Ovary (tissue), 9 donors: Measurements from ENCODE around the gene MLPH. TPM values are rescaled to one million over a fixed set of nuclear protein-coding genes. Genes with fewer than 3 reads are reported as not detected.
A peak's percentile ranks its signal among the peaks of the same experiment; 100 is the strongest.

Source experiments
- DNase-seq, 5 donors: peaks; one replicate each; pipeline ENCODE4 v3.0.0-alpha.2; 2019 to 2020
- H3K27ac ChIP-seq, 2 donors: fragments of 200-600 bp; one replicate each; pipeline versions ENCODE4 v1.5.1 to v1.8.0; 2019 to 2022
- H3K27me3 ChIP-seq: fragments of 200-600 bp; one replicate; pipeline ENCODE4 v1.8.0; 2022
- H3K36me3 ChIP-seq: fragments of 200-600 bp; sonication (generic); one replicate; pipeline ENCODE4 v1.5.1; 2019
- H3K4me1 ChIP-seq: one replicate; pipeline ENCODE4 v1.8.1; 2013; ENCODE audit warnings: mild to moderate bottlenecking, moderate library complexity; ENCODE audit not compliant: insufficient read depth
- H3K4me3 ChIP-seq: fragments of 200-600 bp; sonication (generic); one replicate; pipeline ENCODE4 v1.5.1; 2017
- H3K9me3 ChIP-seq, 2 donors: fragments of 200-600 bp in 1 of 2; sonication (generic) in 1 of 2; one replicate each; pipeline versions ENCODE4 v1.5.1 to v1.8.1; 2013 to 2019; ENCODE audit warnings: mild to moderate bottlenecking in 1 of 2, moderate library complexity in 1 of 2
- CTCF ChIP-seq, 3 donors: fragments of 450-650 bp in 2 of 3; fragments of 200-600 bp in 1 of 3; IDR thresholded peaks; one replicate each; pipeline versions ENCODE4 v1.5.1 to v1.8.0; 2016 to 2022; ENCODE audit warnings: antibody characterized with exemption in 3 of 3, mild to moderate bottlenecking in 1 of 3
- EP300 ChIP-seq: sonication (generic); formaldehyde crosslinking; IDR thresholded peaks from one replicate; pipeline ENCODE4 v1.6.1; 2017; ENCODE audit warnings: antibody characterized with exemption
- POLR2A ChIP-seq: fragments of 450-650 bp; IDR thresholded peaks from one replicate; pipeline ENCODE4 v1.6.1; 2017; ENCODE audit warnings: antibody characterized with exemption, mild to moderate bottlenecking, moderate library complexity
- WGBS, 3 donors: extraction: QIAGEN DNeasy Blood & Tissue Kit in 1 of 3; methylation state at CpG; one replicate each; pipeline versions ENCODE4 v1.1.5 to v1.1.7; 2013 to 2017; 5-methylcytosine and 5-hydroxymethylcytosine counted together
- intact Hi-C, 4 donors: fragments of 100-400 bp; cut with DNase I; formaldehyde crosslinking; loops; one replicate each; pipeline versions ENCODE4 v1.11.0 to v1.15.1; 2022 to 2023
- microRNA-seq, 3 donors: library from miRNA; unstranded; fragments of <30 nt; microRNA quantifications; one replicate each; pipeline versions ENCODE4 to v1.2.0, GENCODE V29; 2019 to 2020
- polyA plus RNA-seq, 2 donors: library from polyadenylated mRNA; stranded (reverse); fragments of 200-250 nt in 1 of 2; fragments of 350-450 nt in 1 of 2; fragmentation: Illumina TruSeq in 1 of 2; extraction: RNeasy Lipid Tissue Mini Kit (QIAGEN cat#74804) in 1 of 2; gene quantifications; one replicate each; pipeline ENCODE4 v1.2.3, GENCODE V29; 2013 to 2014
- small RNA-seq: library from RNA; depleted of rRNA; stranded (forward); fragments of <200 nt; gene quantifications from one replicate; pipeline ENCODE3, GENCODE V24; 2016
- total RNA-seq, 7 donors: library from RNA; depleted of rRNA in 2 of 7; stranded (reverse); fragments of >200 nt in 2 of 7; fragmentation: NEBNext Ultra II Directional in 3 of 7; extraction: Animal tissue kit (Norgen Biotek cat#: 25700) in 3 of 7; gene quantifications; one replicate each; pipeline versions ENCODE4 v1.1.0 to v1.2.4, GENCODE V29; 2016 to 2023
- donor health status: DM: no; HTN: no; CAD: no; lungs with moderate emphysema.
- donor health status: DM: no; HTN: no; CAD: no.
- donor health status: Bipolar disorder and iron deficiency.
- donor health status: DM: yes; HTN: yes; CAD: no.
- donor health status: DM: no; HTN: no; CAD: no.
- donor health status: DM: yes; HTN: yes; CAD: no.

Gene MLPH
- total and polyA plus RNA-seq, 9 donors = 7.8 to 67.5 (median 23.3) TPM

GRCh38 chr2:237603049-237603717 lies 116.1 kb downstream of the MLPH start:
- DNase-seq = peak in 1 of 5 donors; percentile 9
- TF ChIP-seq POLR2A = no peak
- TF ChIP-seq EP300 = no peak
- no peak for TF ChIP-seq CTCF (IDR thresholded peaks at IDR 0.05)
- H3K27me3 ChIP-seq = no peaks in the 10 kb centered on the region
- 83 to 90% (median 87%) methylated on average over 13 of the region's 13 CpGs for WGBS, 3 donors
- no peaks in the 10 kb centered on the region for H3K9me3 ChIP-seq
- no peaks in the 10 kb centered on the region for H3K36me3 ChIP-seq
- H3K4me1 ChIP-seq = no peaks in the 10 kb centered on the region
- no peak overlapping the region for H3K27ac ChIP-seq
- no peak overlapping the region for H3K4me3 ChIP-seq
- intact Hi-C loops = loop anchor here in 1 of 4 donors (5.0 kb wide), 1 partner anchor 139 kb away; no protein-coding TSS in a partner anchor

- 54 to 64% (median 61%) methylated on average over 15 of the region's 15 CpGs for WGBS, 3 donors
- no peaks in the 10 kb centered on the region for H3K36me3 ChIP-seq
- TF ChIP-seq EP300 = no peak
- no peak for TF ChIP-seq POLR2A
- TF ChIP-seq CTCF (IDR thresholded peaks at IDR 0.05) = no peak
- H3K27ac ChIP-seq = no peak overlapping the region
- H3K4me1 ChIP-seq = no peaks in the 10 kb centered on the region
- intact Hi-C loops = loop anchor here in 1 of 4 donors (5.0 kb wide), 1 partner anchor 138 kb away; no protein-coding TSS in a partner anchor
- no peaks in the 10 kb centered on the region for H3K9me3 ChIP-seq
- no peak overlapping the region for H3K4me3 ChIP-seq
- no peaks in the 10 kb centered on the region for H3K27me3 ChIP-seq
- no peak for DNase-seq
Measured at GRCh38 chr2:237603718-237604362, 116.8 kb downstream of the MLPH start.

GRCh38 chr2:237604391-237604790 lies 117.3 kb downstream of the MLPH start:
- no peak overlapping the region for H3K4me3 ChIP-seq
- H3K27ac ChIP-seq = no peak overlapping the region
- intact Hi-C loops = loop anchor here in 1 of 4 donors (5.0 kb wide), 1 partner anchor 138 kb away; no protein-coding TSS in a partner anchor
- no peaks in the 10 kb centered on the region for H3K27me3 ChIP-seq
- no peaks in the 10 kb centered on the region for H3K36me3 ChIP-seq
- no peak for TF ChIP-seq CTCF (IDR thresholded peaks at IDR 0.05)
- no peak for TF ChIP-seq EP300
- no peak for TF ChIP-seq POLR2A
- no peaks in the 10 kb centered on the region for H3K9me3 ChIP-seq
- DNase-seq = peak in 1 of 5 donors; percentile 12
- H3K4me1 ChIP-seq = no peaks in the 10 kb centered on the region
- WGBS, 3 donors = 82 to 87% (median 84%) methylated on average over 11 of the region's 11 CpGs

Small RNA genes within 50 kb of the gene (microRNA-seq; reads per million reads assigned to microRNA genes)
- gene MIR6811 = 0 reads per million in 3 donors

Small RNA genes within 50 kb of the gene (small RNA-seq; reads per million reads assigned to genes)
- gene MIR6811 (not detected), gene RNU6-1140P (not detected)

Other genes with a start within 250 kb of the MLPH start
- gene COL6A3, start 73.1 kb upstream of the MLPH start, total RNA-seq = 100 to 1,000 TPM; 113 to 520 (median 431) TPM
- 100 to 1,000 TPM; 105 to 356 TPM for gene COL6A3, start 73.1 kb upstream of the MLPH start, polyA plus RNA-seq
- gene PRLH, start 79.3 kb downstream of the MLPH start, total RNA-seq = not detected
- not detected for gene PRLH, start 79.3 kb downstream of the MLPH start, polyA plus RNA-seq
- gene RAB17, start 103.5 kb downstream of the MLPH start, total RNA-seq = 10 to 100 TPM in 1 of 7 donors, 1 to 10 TPM in 5, under 1 TPM in 1; 0.76 to 19.3 (median 4.6) TPM
- gene RAB17, start 103.5 kb downstream of the MLPH start, polyA plus RNA-seq = under 1 TPM; 0.38 to 0.86 TPM
- 10 to 100 TPM; 32.4 to 71.1 (median 56.1) TPM for gene LRRFIP1, start 140.3 kb downstream of the MLPH start, total RNA-seq
- gene LRRFIP1, start 140.3 kb downstream of the MLPH start, polyA plus RNA-seq = 10 to 100 TPM; 27.4 to 71.1 TPM